GM23248 (cell line): Measurements from ENCODE around the gene TRAPPC8. TPM values are rescaled to one million over a fixed set of nuclear protein-coding genes. Genes with fewer than 3 reads are reported as not detected.
"Not testable (repeated sequence)": the region's sequence is repeated elsewhere in the genome, so short reads cannot be mapped to it uniquely, and the experiment has no call there.

Experiments
- DNase-seq: peaks from one replicate; pipeline ENCODE4 v3.0.0-alpha.2; 2015
- H2AFZ ChIP-seq: fragments of 200-600 bp; sonication (generic); 2 replicates; pipeline ENCODE4 v1.6.1; 2016; ENCODE audit warnings: antibody characterized with exemption
- H3F3A ChIP-seq: fragments of 200-600 bp; sonication (generic); 2 replicates; pipeline ENCODE4 v1.6.1; 2016; ENCODE audit warnings: mild to moderate bottlenecking, antibody characterized with exemption, mixed run types; ENCODE audit not compliant: insufficient read depth
- H3K27ac ChIP-seq: fragments of 200-600 bp; sonication (generic); 2 replicates; pipeline ENCODE4 v1.5.1; 2016; ENCODE audit warnings: mild to moderate bottlenecking
- H3K27me3 ChIP-seq: fragments of 200-600 bp; sonication (generic); replicated peaks from 2 replicates; pipeline ENCODE4 v1.6.1; 2016; ENCODE audit warnings: mild to moderate bottlenecking; ENCODE audit not compliant: insufficient read depth
- H3K36me3 ChIP-seq: fragments of 200-600 bp; sonication (generic); 2 replicates; pipeline ENCODE4 v1.6.1; 2016; ENCODE audit warnings: low read depth, mild to moderate bottlenecking
- H3K4me1 ChIP-seq: fragments of 200-600 bp; sonication (generic); 2 replicates; pipeline ENCODE4 v1.6.1; 2016; ENCODE audit warnings: mild to moderate bottlenecking; ENCODE audit not compliant: insufficient read depth
- H3K4me2 ChIP-seq: fragments of 200-600 bp; sonication (generic); one replicate; pipeline ENCODE4 v1.6.1; 2016; ENCODE audit warnings: mild to moderate bottlenecking; ENCODE audit not compliant: unreplicated experiment
- H3K4me3 ChIP-seq: fragments of 200-600 bp; sonication (generic); 2 replicates; pipeline ENCODE4 v1.5.1; 2016; ENCODE audit warnings: mild to moderate bottlenecking
- H3K79me2 ChIP-seq: fragments of 200-600 bp; sonication (generic); 2 replicates; pipeline ENCODE4 v1.6.1; 2016; ENCODE audit warnings: mild to moderate bottlenecking; ENCODE audit not compliant: insufficient read depth
- H3K9ac ChIP-seq: fragments of 200-600 bp; sonication (generic); 2 replicates; pipeline ENCODE4 v1.6.1; 2016; ENCODE audit warnings: mild to moderate bottlenecking
- H3K9me2 ChIP-seq: fragments of 200-600 bp; sonication (generic); 2 replicates; pipeline ENCODE4 v1.6.1; 2016; ENCODE audit warnings: mixed run types, mild to moderate bottlenecking, moderate library complexity; ENCODE audit not compliant: insufficient read depth
- H3K9me3 ChIP-seq: fragments of 200-600 bp; sonication (generic); one replicate; pipeline ENCODE4 v1.6.1; 2017; ENCODE audit warnings: low read depth
- H4K20me1 ChIP-seq: fragments of 200-600 bp; sonication (generic); 2 replicates; pipeline ENCODE4 v1.6.0; 2016; ENCODE audit not compliant: insufficient read depth
- EZH2 ChIP-seq: fragments of 200-600 bp; sonication (generic); IDR thresholded peaks from 2 replicates; pipeline ENCODE4 v1.6.1; 2018; ENCODE audit warnings: antibody characterized with exemption, mild to moderate bottlenecking; ENCODE audit not compliant: insufficient read depth, poor library complexity, severe bottlenecking
- EZH2phosphoT487 ChIP-seq: fragments of 200-600 bp; sonication (generic); IDR thresholded peaks from 2 replicates; pipeline ENCODE4 v1.6.1; 2018; ENCODE audit warnings: antibody characterized with exemption, moderate library complexity, mild to moderate bottlenecking, low read depth; ENCODE audit not compliant: insufficient read depth
- WGBS, 2 experiments: methylation state at CpG; one replicate each; pipeline ENCODE4 v1.1.6; 2015 to 2017; ENCODE audit warnings: low lambda C conversion rate in 2 of 2, low coverage in 1 of 2; ENCODE audit errors: missing lambda C conversion rate in 2 of 2; 5-methylcytosine and 5-hydroxymethylcytosine counted together
- in situ Hi-C: fragments of 300-500 bp; cut with MboI; formaldehyde crosslinking; loops from 2 replicates; pipeline ENCODE4 v1.15.0; 2020
- polyA plus RNA-seq: library from polyadenylated mRNA; unstranded; fragments of >200 nt; fragmentation: Nextera tagmentation; extraction: Ambion mirVana; gene quantifications from 2 replicates; pipeline ENCODE4 v1.2.1, GENCODE V29; 2016
- total RNA-seq: library from RNA; depleted of rRNA; stranded (reverse); fragments of >200 nt; shearing (Covaris generic); gene quantifications from 2 replicates; pipeline ENCODE4 v1.2.3, GENCODE V29; 2014

The TRAPPC8 gene
- total and polyA plus RNA-seq, 2 experiments from 2014 or later: 10.1 to 39.4 TPM

DNA sequence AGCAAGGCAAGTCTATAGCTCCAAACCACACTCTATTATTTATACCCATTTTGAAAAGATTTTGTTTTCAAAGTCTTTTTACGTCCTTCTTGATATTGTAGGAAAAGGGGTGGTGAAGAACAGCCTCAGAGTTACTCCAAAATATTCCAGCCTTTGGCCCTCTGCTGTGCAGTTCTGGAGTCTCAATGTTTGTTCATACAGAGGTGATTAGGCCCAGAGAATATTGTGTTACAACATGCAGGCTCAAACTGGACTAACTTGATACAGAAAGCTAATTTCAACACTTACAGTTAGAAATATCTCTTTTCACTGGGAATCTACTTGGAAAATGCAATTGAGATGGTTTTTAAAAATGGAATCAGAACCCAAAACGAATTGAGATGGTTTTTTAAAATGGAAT, 141.8 kb downstream of the TRAPPC8 start:
- Histone ChIP-seq H4K20me1 (no peaks in the 10 kb centered on the region), H3K9me3 (no peaks in the 10 kb centered on the region), H3K27ac (no peak overlapping the region), H3K4me1 (no peaks in the 10 kb centered on the region), H3K36me3 (no peaks in the 10 kb centered on the region), H3K9me2 (no peaks in the 10 kb centered on the region), H3K4me3 (no peak overlapping the region), H2AFZ (no peak overlapping the region), H3K79me2 (no peaks in the 10 kb centered on the region), H3K4me2 (no peak overlapping the region), H3K27me3 (0 out of 2 replicates have a peak, but pooled peaks cover 5% of the 10 kb centered on the region), H3K9ac (no peak overlapping the region), H3F3A (no peaks in the 10 kb centered on the region)
- DNase-seq: no peak
- 13 to 16% methylated on average over 2 of the region's 2 CpGs for WGBS, 2 experiments
- in situ Hi-C loops: loop anchor here (10.0 kb wide), 1 partner anchor 246 kb away; no protein-coding TSS in a partner anchor
- TF ChIP-seq EZH2 (no peak), EZH2phosphoT487 (no peak)

DNA sequence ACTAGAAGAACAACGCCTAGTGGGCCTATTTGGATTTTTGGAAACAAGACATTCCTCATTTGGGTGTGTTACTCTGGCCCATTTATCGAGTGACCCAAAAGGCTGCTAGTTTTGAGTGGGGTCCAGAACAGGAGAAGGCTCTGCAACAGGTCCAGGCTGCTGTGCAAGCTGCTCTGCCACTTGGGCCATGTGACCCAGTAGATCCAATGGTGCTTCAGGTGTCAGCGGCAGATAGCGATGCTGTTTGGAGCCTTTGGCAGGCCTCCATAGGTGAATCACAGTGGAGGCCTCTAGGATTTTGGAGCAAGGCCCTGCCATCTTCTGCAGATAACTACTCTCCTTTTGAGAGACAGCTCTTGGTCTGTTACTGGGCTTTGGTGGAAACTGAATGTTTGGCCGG, 143.7 kb downstream of the TRAPPC8 start:
- H3K4me1 ChIP-seq: not testable (repeated sequence)

DNA sequence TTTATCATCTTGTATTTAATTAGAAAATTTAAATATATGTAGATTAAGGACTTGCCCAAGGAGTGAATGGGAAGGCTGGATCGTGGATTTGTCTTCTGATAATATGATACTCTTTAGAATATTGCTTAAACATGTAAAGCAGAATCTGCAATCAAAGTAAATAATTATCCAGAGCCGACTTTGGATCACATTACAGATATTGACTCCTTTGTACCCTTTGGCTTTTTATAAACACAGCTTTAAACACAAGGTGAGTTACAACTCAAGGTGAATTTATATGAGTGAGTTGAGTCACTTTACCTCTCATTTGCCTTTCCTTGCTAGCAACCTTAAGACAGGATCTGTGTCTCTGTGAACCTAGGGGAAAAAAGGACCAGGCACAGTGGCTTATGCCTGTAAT, 144.5 kb downstream of the TRAPPC8 start:
- no peaks in the 10 kb centered on the region for H3K9me2 ChIP-seq
- no peaks in the 10 kb centered on the region for H3K36me3 ChIP-seq
- H3K4me1 ChIP-seq: no peaks in the 10 kb centered on the region
- no peak overlapping the region for H3K27ac ChIP-seq
- no peaks in the 10 kb centered on the region for H4K20me1 ChIP-seq
- no peak overlapping the region for H2AFZ ChIP-seq
- H3F3A ChIP-seq: no peaks in the 10 kb centered on the region
- H3K27me3 ChIP-seq: 0 out of 2 replicates have a peak, but pooled peaks cover 5% of the 10 kb centered on the region
- TF ChIP-seq EZH2 (no peak), EZH2phosphoT487 (no peak)
- DNase-seq: no peak
- no peak overlapping the region for H3K4me2 ChIP-seq
- 19 to 31% methylated on average over 2 of the region's 2 CpGs for WGBS, 2 experiments
- in situ Hi-C loops: no loop called here
- no peaks in the 10 kb centered on the region for H3K9me3 ChIP-seq
- no peak overlapping the region for H3K9ac ChIP-seq
- H3K79me2 ChIP-seq: no peaks in the 10 kb centered on the region
- H3K4me3 ChIP-seq: no peak overlapping the region

More for the DNA sequence above, 143.7 kb downstream of the TRAPPC8 start:
- H3K9me3 ChIP-seq, H4K20me1 ChIP-seq, H3K36me3 ChIP-seq, H3K4me3 ChIP-seq, H3F3A ChIP-seq, H3K79me2 ChIP-seq, H3K27ac ChIP-seq, in situ Hi-C loops, H3K4me2 ChIP-seq, H3K27me3 ChIP-seq, DNase-seq, H3K9me2 ChIP-seq, H3K9ac ChIP-seq, H2AFZ ChIP-seq: not testable (repeated sequence)
- WGBS, 2 experiments: 64 to 81% methylated on average over 5 of the region's 5 CpGs

DNA sequence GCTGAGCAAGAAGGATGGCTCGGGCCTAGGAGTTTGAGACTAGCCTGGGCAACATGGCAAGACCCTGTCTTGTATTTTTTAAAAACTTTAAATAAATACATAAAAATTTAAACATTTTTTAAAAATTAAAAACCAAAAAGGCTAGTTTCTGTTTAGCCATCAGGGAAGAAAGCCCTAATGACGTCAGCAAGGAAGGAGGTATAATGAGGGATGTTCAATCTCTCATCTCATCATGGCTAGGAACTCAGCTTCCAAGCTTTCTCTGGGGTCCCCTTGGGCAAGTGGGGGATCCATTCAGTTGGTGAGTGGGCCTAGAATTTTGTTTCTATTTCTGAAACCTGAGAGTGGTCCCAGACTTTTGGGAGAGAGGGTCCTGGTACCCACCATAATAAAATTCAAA, 147.2 kb downstream of the TRAPPC8 start:
- in situ Hi-C loops: no loop called here
- Histone ChIP-seq H3K4me2 (no peak overlapping the region), H3K27me3 (0 out of 2 replicates have a peak, but pooled peaks cover 5% of the 10 kb centered on the region), H3K4me3 (no peak overlapping the region), H3K9ac (no peak overlapping the region), H3K9me3 (no peaks in the 10 kb centered on the region), H4K20me1 (no peaks in the 10 kb centered on the region), H3K4me1 (no peaks in the 10 kb centered on the region), H3K79me2 (no peaks in the 10 kb centered on the region), H3K36me3 (no peaks in the 10 kb centered on the region), H2AFZ (no peak overlapping the region), H3K9me2 (no peaks in the 10 kb centered on the region), H3F3A (no peaks in the 10 kb centered on the region), H3K27ac (no peak overlapping the region)
- no peak for TF ChIP-seq EZH2phosphoT487
- TF ChIP-seq EZH2: no peak
- WGBS, 2 experiments: 2 to 8% methylated on average over 2 of the region's 2 CpGs
- DNase-seq: no peak

DNA sequence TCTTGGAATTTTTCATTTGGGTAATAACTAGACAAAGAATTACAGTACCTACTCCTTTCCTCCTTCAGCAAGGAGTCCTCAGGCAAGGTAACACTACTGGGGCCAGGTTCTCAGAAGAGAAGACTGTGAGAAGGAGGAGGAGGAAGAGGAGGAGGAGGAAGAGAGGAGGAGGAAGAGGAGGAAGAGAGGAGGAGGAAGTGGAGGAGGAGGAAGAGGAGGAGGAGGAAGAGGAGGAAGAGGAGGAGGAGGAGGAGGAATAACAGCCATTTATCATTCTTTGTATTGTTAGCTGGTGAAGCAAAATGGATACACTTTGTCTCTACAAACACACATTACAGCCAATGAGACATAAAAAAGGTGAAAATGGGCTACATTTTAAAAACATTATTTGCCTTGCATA, 149.4 kb downstream of the TRAPPC8 start:
- in situ Hi-C loops: no loop called here
- H3K36me3 ChIP-seq: no peaks in the 10 kb centered on the region
- H3K27me3 ChIP-seq: peaks cover 5% of the 10 kb centered on the region; the same call in 1 of the 2 replicates
- no peaks in the 10 kb centered on the region for H4K20me1 ChIP-seq
- H3K4me1 ChIP-seq: no peaks in the 10 kb centered on the region
- no peaks in the 10 kb centered on the region for H3K9me2 ChIP-seq
- DNase-seq: no peak
- H3K4me2 ChIP-seq: no peak overlapping the region
- H2AFZ ChIP-seq: no peak overlapping the region
- H3K27ac ChIP-seq: no peak overlapping the region
- H3K9me3 ChIP-seq: no peaks in the 10 kb centered on the region
- no peak overlapping the region for H3K4me3 ChIP-seq
- no peaks in the 10 kb centered on the region for H3K79me2 ChIP-seq
- no peaks in the 10 kb centered on the region for H3F3A ChIP-seq
- no peak for TF ChIP-seq EZH2phosphoT487
- no peak for TF ChIP-seq EZH2
- H3K9ac ChIP-seq: no peak overlapping the region
